H1 (cell line): ENCODE measurements around the gene OR5K2. TPM values are rescaled to one million over a fixed set of nuclear protein-coding genes. Genes with fewer than 3 reads are reported as not detected.

Experiments used
- CTCF ChIA-PET: fragments of 300-600 bp; sonication (Branson Sonifier 250); formaldehyde crosslinking; loops from one replicate; lab custom pipeline; 2021; ENCODE audit not compliant: partially characterized antibody; lab: Charles Lee
- POLR2A ChIA-PET: fragments of 300-600 bp; sonication (Branson Sonifier 250); formaldehyde crosslinking; loops from one replicate; lab custom pipeline; 2021; ENCODE audit warnings: inconsistent platforms; ENCODE audit not compliant: partially characterized antibody; lab: Charles Lee
- DNase-seq, 2 experiments: peaks; one replicate each; pipeline versions ENCODE4 v3.0.0 to v3.0.0-alpha.2; 2010 to 2022; ENCODE audit warnings: low spot score in 2 of 2, low read depth in 1 of 2, mixed read lengths in 1 of 2
- FAIRE-seq: peaks from 2 replicates; lab custom pipeline; 2011; peaks lifted over from hg19 to GRCh38; lab: Jason Lieb, UNC
- H2AFZ ChIP-seq: 2 replicates; pipeline ENCODE4 v1.8.1; 2012; ENCODE audit warnings: low read length, inconsistent platforms
- H2AK5ac ChIP-seq: 2 replicates; pipeline ENCODE4 v1.6.1; 2013; ENCODE audit warnings: low read depth, low read length
- H2BK120ac ChIP-seq: replicated peaks from 2 replicates; pipeline ENCODE3; 2013; ENCODE audit warnings: low read depth, low read length, inconsistent platforms
- H2BK12ac ChIP-seq: 2 replicates; pipeline ENCODE4 v1.6.1; 2013; ENCODE audit warnings: low read depth, low read length
- H2BK15ac ChIP-seq: 2 replicates; pipeline ENCODE4 v1.6.1; 2013; ENCODE audit warnings: low read length
- H2BK20ac ChIP-seq: 2 replicates; pipeline ENCODE4 v1.6.1; 2013; ENCODE audit warnings: low read length
- H2BK5ac ChIP-seq: 2 replicates; pipeline ENCODE4 v1.6.1; 2013; ENCODE audit warnings: low read depth, low read length
- H3K14ac ChIP-seq: 2 replicates; pipeline ENCODE4 v1.6.1; 2013; ENCODE audit warnings: inconsistent platforms; ENCODE audit not compliant: insufficient read length
- H3K18ac ChIP-seq: 2 replicates; pipeline ENCODE4 v1.6.1; 2013; ENCODE audit warnings: low read length; ENCODE audit errors: extremely low read depth
- H3K23ac ChIP-seq: 2 replicates; pipeline ENCODE4 v1.6.1; 2013; ENCODE audit warnings: inconsistent platforms; ENCODE audit not compliant: insufficient read length
- H3K23me2 ChIP-seq: 2 replicates; pipeline ENCODE4 v1.6.1; 2013; ENCODE audit warnings: low read depth, low read length
- H3K27ac ChIP-seq: 2 replicates; pipeline ENCODE4 v1.6.1; 2011; ENCODE audit warnings: low read depth, low read length, inconsistent platforms
- H3K27me3 ChIP-seq, 4 experiments: replicated peaks in 1 of 4; 1 replicate in 1 of 4; 2 replicates in 3 of 4; pipeline versions ENCODE4 v1.6.1 to v1.8.1; 2011 to 2013; ENCODE audit warnings: low read length in 3 of 4, mild to moderate bottlenecking in 3 of 4, inconsistent platforms in 2 of 4, mixed read lengths in 2 of 4, moderate library complexity in 1 of 4; ENCODE audit not compliant: control insufficient read depth in 3 of 4, insufficient read depth in 3 of 4; ENCODE audit errors: extremely low read depth in 1 of 4
- H3K36me3 ChIP-seq, 4 experiments: 2 replicates each; pipeline versions ENCODE4 v1.6.1 to v1.8.1; 2011 to 2013; ENCODE audit warnings: mild to moderate bottlenecking in 4 of 4, low read length in 3 of 4, moderate library complexity in 2 of 4, control low read depth in 1 of 4, inconsistent platforms in 1 of 4; ENCODE audit not compliant: insufficient read depth in 4 of 4, control insufficient read depth in 2 of 4
- H3K4ac ChIP-seq: replicated peaks from 2 replicates; pipeline ENCODE3; 2013; ENCODE audit warnings: low read length, low read depth, mixed read lengths, inconsistent platforms; ENCODE audit not compliant: insufficient read length
- H3K4me1 ChIP-seq, 4 experiments: replicated peaks in 1 of 4; 1 replicate in 1 of 4; 2 replicates in 3 of 4; pipeline versions ENCODE4 v1.6.1 to v1.8.1; 2011 to 2013; ENCODE audit warnings: low read length in 3 of 4, inconsistent platforms in 2 of 4, mixed read lengths in 1 of 4; ENCODE audit not compliant: insufficient read depth in 4 of 4, control insufficient read depth in 3 of 4
- H3K4me2 ChIP-seq, 2 experiments: 2 replicates each; pipeline versions ENCODE4 v1.6.1 to v1.8.1; 2011 to 2013; ENCODE audit warnings: low read depth in 2 of 2, low read length in 2 of 2, control low read depth in 1 of 2, inconsistent platforms in 1 of 2, mild to moderate bottlenecking in 1 of 2; ENCODE audit not compliant: insufficient read depth in 1 of 2
- H3K4me3 ChIP-seq, 4 experiments: fragments of 200-600, 300-600 bp in 1 of 4; sonication (generic), shearing (Covaris generic), sonication (Bioruptor Twin) in 1 of 4; 2 replicates each; pipeline versions ENCODE4 v1.5.1 to v1.8.1; 2011 to 2016; ENCODE audit warnings: low read length in 4 of 4, low read depth in 3 of 4, control low read depth in 2 of 4, inconsistent platforms in 2 of 4, mild to moderate bottlenecking in 2 of 4, mixed read lengths in 1 of 4, moderate library complexity in 1 of 4; ENCODE audit not compliant: insufficient read depth in 2 of 4; ENCODE audit errors: extremely low read depth in 1 of 4
- H3K56ac ChIP-seq: replicated peaks from 2 replicates; pipeline ENCODE3; 2013; ENCODE audit warnings: low read depth, mild to moderate bottlenecking, mixed read lengths, low read length, inconsistent platforms; ENCODE audit not compliant: insufficient read length
- H3K79me1 ChIP-seq: 2 replicates; pipeline ENCODE4 v1.6.1; 2013; ENCODE audit warnings: low read depth, low read length, control low read depth
- H3K79me2 ChIP-seq, 2 experiments: 2 replicates each; pipeline versions ENCODE4 v1.6.1 to v1.8.1; 2012 to 2013; ENCODE audit warnings: low read length in 2 of 2, mild to moderate bottlenecking in 2 of 2, inconsistent platforms in 1 of 2; ENCODE audit not compliant: insufficient read depth in 2 of 2, control insufficient read depth in 1 of 2
- H3K9ac ChIP-seq, 4 experiments: replicated peaks in 1 of 4; 1 replicate in 1 of 4; 2 replicates in 3 of 4; pipeline versions ENCODE4 v1.6.1 to v1.8.1; 2011 to 2013; ENCODE audit warnings: low read depth in 3 of 4, low read length in 3 of 4, control low read depth in 2 of 4, mild to moderate bottlenecking in 2 of 4, moderate library complexity in 2 of 4, inconsistent platforms in 1 of 4; ENCODE audit errors: extremely low read depth in 1 of 4
- H3K9me3 ChIP-seq, 2 experiments: 2 replicates each; pipeline versions ENCODE4 v1.6.1 to v1.8.1; 2012 to 2013; ENCODE audit warnings: mild to moderate bottlenecking in 2 of 2, moderate library complexity in 2 of 2, control low read depth in 1 of 2, inconsistent platforms in 1 of 2, low read depth in 1 of 2, low read length in 1 of 2, mixed read lengths in 1 of 2; ENCODE audit not compliant: insufficient read depth in 2 of 2
- H4K20me1 ChIP-seq, 2 experiments: replicated peaks in 1 of 2; 2 replicates each; pipeline versions ENCODE3 to v1.8.1; 2011 to 2013; ENCODE audit warnings: inconsistent platforms in 2 of 2, low read length in 2 of 2, mild to moderate bottlenecking in 1 of 2; ENCODE audit not compliant: insufficient read depth in 2 of 2, control insufficient read depth in 1 of 2
- H4K5ac ChIP-seq: 2 replicates; pipeline ENCODE4 v1.6.1; 2013; ENCODE audit warnings: low read length, low read depth, mixed read lengths, inconsistent platforms; ENCODE audit not compliant: insufficient read length
- H4K8ac ChIP-seq: 2 replicates; pipeline ENCODE4 v1.8.0; 2013; ENCODE audit warnings: mild to moderate bottlenecking, moderate library complexity, low read length, inconsistent platforms; ENCODE audit not compliant: insufficient read depth; ENCODE audit errors: extremely low read depth
- H4K91ac ChIP-seq: replicated peaks from 2 replicates; pipeline ENCODE3; 2013; ENCODE audit warnings: low read length, mixed read lengths, inconsistent platforms; ENCODE audit not compliant: insufficient read length
- GABPA ChIP-seq: IDR thresholded peaks from 2 replicates; pipeline ENCODE4 v1.6.1; 2011; ENCODE audit warnings: mild to moderate bottlenecking, low read length, moderate library complexity, borderline replicate concordance; ENCODE audit not compliant: insufficient read depth
- GTF2F1 ChIP-seq: IDR thresholded peaks from 2 replicates; pipeline ENCODE4 v1.6.1; 2012; ENCODE audit warnings: low read depth, low read length, improper control_type of control experiment, borderline replicate concordance
- RXRA ChIP-seq: IDR thresholded peaks from 2 replicates; pipeline ENCODE4 v1.6.1; 2011; ENCODE audit warnings: low read depth, mild to moderate bottlenecking, low read length, moderate library complexity; ENCODE audit not compliant: insufficient read depth
- SIRT6 ChIP-seq: IDR thresholded peaks from one replicate; pipeline ENCODE4 v1.7.1; 2012; ENCODE audit warnings: low read length, inconsistent platforms
- SP2 ChIP-seq: IDR thresholded peaks from 2 replicates; pipeline ENCODE4 v1.6.1; 2012; ENCODE audit warnings: mild to moderate bottlenecking, low read length, inconsistent platforms
- WGBS, 2 experiments: shearing (Covaris generic) in 1 of 2; methylation state at CpG; one replicate each; pipeline versions ENCODE4 v1.1.6 to v1.1.7; 2013 to 2015; ENCODE audit warnings: low lambda C conversion rate in 2 of 2, mixed read lengths in 2 of 2, inconsistent platforms in 1 of 2, low coverage in 1 of 2, missing lambda C conversion rate in 1 of 2; ENCODE audit not compliant: insufficient replicate concordance in 2 of 2, insufficient coverage in 1 of 2, insufficient read length in 1 of 2; ENCODE audit errors: extremely low coverage in 1 of 2, missing lambda C conversion rate in 1 of 2; 5-methylcytosine and 5-hydroxymethylcytosine counted together
- polyA plus RNA-seq, 7 experiments: library from polyadenylated mRNA; depleted of rRNA in 3 of 7; stranded (reverse) in 5 of 7; unstranded in 2 of 7; fragments of >200 nt in 5 of 7; fragments of 200-250 nt in 2 of 7; gene quantifications; 1 replicate in 5 of 7; 2 replicates in 1 of 7; 4 replicates in 1 of 7; pipeline versions ENCODE4 v1.2.1 to v1.2.3, GENCODE V29; 2011 to 2013; ENCODE audit warnings: missing spikeins in 2 of 7, mixed read lengths in 2 of 7
- total RNA-seq: library from RNA; stranded (reverse); fragmentation: NEBNext Ultra II Directional; extraction: Animal tissue kit (Norgen Biotek cat#: 25700); gene quantifications from 2 replicates; pipeline ENCODE4 v1.2.1, GENCODE V29; 2021

Gene OR5K2
- total and polyA plus RNA-seq, 2 of the 8 experiments (the other 6 are each of a cell fraction or from before 2014, with no cell fraction given) = not detected

- no peak overlapping the region for H4K91ac ChIP-seq
- no peak overlapping the region for H3K9ac ChIP-seq
- peaks cover 3% of the 10 kb centered on the region for H3K79me1 ChIP-seq
- H3K36me3 ChIP-seq = peaks cover 3 to 31% (median 14%) of the 10 kb centered on the region in 4 experiments; a peak in 5 of 8 replicates
- H4K8ac ChIP-seq = no peak overlapping the region
- no peak overlapping the region for H2AK5ac ChIP-seq
- no peaks in the 10 kb centered on the region for H3K9me3 ChIP-seq
- no peak overlapping the region for H3K4me2 ChIP-seq
- no peak overlapping the region for H3K4me3 ChIP-seq
- no peak overlapping the region for H2BK15ac ChIP-seq
- no peak overlapping the region for H3K56ac ChIP-seq
- no peak overlapping the region for H3K14ac ChIP-seq
- ChIA-PET POLR2A (interaction anchor here (1.1 kb wide), 1 partner anchor 9 kb away, joined by 3 read pairs; no protein-coding TSS in a partner anchor), CTCF (no interaction called here)
- H3K27me3 ChIP-seq = no peaks in the 10 kb centered on the region
- DNase-seq (no peak), FAIRE-seq (no peak)
- H3K27ac ChIP-seq = no peak overlapping the region
- H2BK12ac ChIP-seq = no peak overlapping the region
- no peak overlapping the region for H2BK120ac ChIP-seq
- H3K79me2 ChIP-seq = peaks cover 0 to 16% of the 10 kb centered on the region in 2 experiments; a peak in 3 of 4 replicates
- H2BK5ac ChIP-seq = no peak overlapping the region
- no peak overlapping the region for H2AFZ ChIP-seq
- H4K20me1 ChIP-seq = no peaks in the 10 kb centered on the region
- WGBS, 2 experiments = 95% methylated on average over 1 of the region's 1 CpG; no CpG with 5 or more reads in 1 of the 2 experiments
- peaks cover 0 to 2% (median 0%) of the 10 kb centered on the region in 4 experiments; a peak in 1 of 7 replicates for H3K4me1 ChIP-seq
- H3K23ac ChIP-seq = no peak overlapping the region
- H3K23me2 ChIP-seq = no peaks in the 10 kb centered on the region
- no peak overlapping the region for H3K4ac ChIP-seq
- no peak overlapping the region for H3K18ac ChIP-seq
- H4K5ac ChIP-seq = no peak overlapping the region
- H2BK20ac ChIP-seq = no peak overlapping the region
- TF ChIP-seq GABPA (no peak), RXRA (no peak), SP2 (no peak), SIRT6 (no peak), GTF2F1 (no peak)
Measured at GRCh38 chr3:98514948-98515347, 17.5 kb downstream of the OR5K2 start.
